Mesenchymal stem cell (in vitro differentiated cells and primary cell): ENCODE measurements around the gene PRKAG2.

Experiments used
- DNase-seq: peaks from one replicate; pipeline ENCODE4 v3.0.0-alpha.2; 2013
- H2AFZ ChIP-seq: one replicate; pipeline ENCODE4 v1.6.1; 2013; ENCODE audit warnings: low read depth, mild to moderate bottlenecking, control low read depth, inconsistent platforms, low read length, moderate library complexity
- H2AK5ac ChIP-seq: 2 replicates; pipeline ENCODE4 v1.6.1; 2013; ENCODE audit warnings: low read length, moderate library complexity, mild to moderate bottlenecking, inconsistent platforms; ENCODE audit not compliant: severe bottlenecking
- H2BK120ac ChIP-seq: one replicate; pipeline ENCODE4 v1.6.1; 2013; ENCODE audit warnings: low read depth, mild to moderate bottlenecking, inconsistent platforms, low read length, moderate library complexity
- H2BK12ac ChIP-seq, 2 experiments: one replicate each; pipeline ENCODE4 v1.6.1; 2013; ENCODE audit warnings: inconsistent platforms in 2 of 2, low read length in 2 of 2, mild to moderate bottlenecking in 2 of 2, moderate library complexity in 2 of 2, control low read depth in 1 of 2
- H2BK15ac ChIP-seq: one replicate; pipeline ENCODE4 v1.6.1; 2013; ENCODE audit warnings: mild to moderate bottlenecking, low read depth, inconsistent platforms; ENCODE audit not compliant: poor library complexity, severe bottlenecking
- H2BK5ac ChIP-seq: 2 replicates; pipeline ENCODE4 v1.6.1; 2013; ENCODE audit warnings: low read depth, mild to moderate bottlenecking, low read length, control low read depth, inconsistent platforms; ENCODE audit not compliant: poor library complexity, severe bottlenecking
- H3K14ac ChIP-seq, 2 experiments: one replicate each; pipeline ENCODE4 v1.6.1; 2013; ENCODE audit warnings: inconsistent platforms in 2 of 2, low read length in 2 of 2, control low read depth in 1 of 2, mild to moderate bottlenecking in 1 of 2, moderate library complexity in 1 of 2
- H3K18ac ChIP-seq, 2 experiments: one replicate each; pipeline ENCODE4 v1.6.1; 2013; ENCODE audit warnings: inconsistent platforms in 2 of 2, low read length in 2 of 2, control low read depth in 1 of 2, low read depth in 1 of 2, mild to moderate bottlenecking in 1 of 2
- H3K23ac ChIP-seq, 2 experiments: one replicate each; pipeline ENCODE4 v1.6.1; 2013; ENCODE audit warnings: inconsistent platforms in 2 of 2, low read length in 2 of 2, mild to moderate bottlenecking in 2 of 2, moderate library complexity in 2 of 2, control low read depth in 1 of 2
- H3K27ac ChIP-seq: 2 replicates; pipeline ENCODE4 v1.5.1; 2013; ENCODE audit warnings: mild to moderate bottlenecking, moderate library complexity, low read length, control low read depth, inconsistent platforms; ENCODE audit not compliant: poor library complexity, severe bottlenecking
- H3K27me3 ChIP-seq, 2 experiments: 2 replicates each; pipeline versions ENCODE4 v1.6.1 to v1.7.0; 2013; ENCODE audit warnings: low read length in 2 of 2, mild to moderate bottlenecking in 2 of 2, moderate library complexity in 2 of 2, control low read depth in 1 of 2, inconsistent platforms in 1 of 2; ENCODE audit not compliant: control insufficient read depth in 1 of 2, insufficient read depth in 1 of 2
- H3K36me3 ChIP-seq, 2 experiments: 2 replicates each; pipeline versions ENCODE4 v1.6.1 to v1.7.0; 2013; ENCODE audit warnings: low read length in 2 of 2, control low read depth in 1 of 2, inconsistent platforms in 1 of 2, low read depth in 1 of 2, mild to moderate bottlenecking in 1 of 2; ENCODE audit not compliant: insufficient read depth in 2 of 2, control insufficient read depth in 1 of 2
- H3K4ac ChIP-seq, 2 experiments: one replicate each; pipeline ENCODE4 v1.6.1; 2013; ENCODE audit warnings: inconsistent platforms in 2 of 2, low read length in 2 of 2, mild to moderate bottlenecking in 2 of 2, moderate library complexity in 2 of 2, control low read depth in 1 of 2, low read depth in 1 of 2
- H3K4me1 ChIP-seq: 2 replicates; pipeline ENCODE4 v1.6.1; 2013; ENCODE audit warnings: low read depth, low read length, control low read depth; ENCODE audit not compliant: control insufficient read depth, insufficient read depth
- H3K4me2 ChIP-seq: 2 replicates; pipeline ENCODE4 v1.6.1; 2013; ENCODE audit warnings: low read length, mild to moderate bottlenecking, inconsistent platforms; ENCODE audit not compliant: poor library complexity, severe bottlenecking
- H3K4me3 ChIP-seq, 2 experiments: 2 replicates each; pipeline versions ENCODE4 v1.5.1 to v1.7.0; 2013; ENCODE audit warnings: low read length in 2 of 2, mild to moderate bottlenecking in 2 of 2, control low read depth in 1 of 2, low read depth in 1 of 2; ENCODE audit not compliant: insufficient read depth in 1 of 2
- H3K79me1 ChIP-seq: replicated peaks from 2 replicates; pipeline ENCODE4 v1.6.1; 2013; ENCODE audit warnings: mild to moderate bottlenecking, control low read depth, low read length, inconsistent platforms; ENCODE audit not compliant: poor library complexity, severe bottlenecking
- H3K9ac ChIP-seq: 2 replicates; pipeline ENCODE4 v1.7.0; 2013; ENCODE audit warnings: mild to moderate bottlenecking, low read length, moderate library complexity
- H3K9me3 ChIP-seq: 2 replicates; pipeline ENCODE4 v1.7.0; 2013; ENCODE audit warnings: mild to moderate bottlenecking, low read length; ENCODE audit not compliant: control insufficient read depth
- H4K8ac ChIP-seq: one replicate; pipeline ENCODE4 v1.6.1; 2013; ENCODE audit warnings: inconsistent platforms, mild to moderate bottlenecking, low read length, moderate library complexity
- H4K91ac ChIP-seq: one replicate; pipeline ENCODE4 v1.6.1; 2013; ENCODE audit warnings: mild to moderate bottlenecking, low read length, inconsistent platforms
- WGBS: methylation state at CpG from one replicate; pipeline ENCODE4 v1.1.7; 2013; ENCODE audit warnings: mixed read lengths; 5-methylcytosine and 5-hydroxymethylcytosine counted together

PRKAG2 gene

GRCh38 chr7:151732834-151733592, 143.9 kb downstream of the PRKAG2 start:
- Histone ChIP-seq H2BK120ac (no peak overlapping the region), H2AK5ac (no peak overlapping the region), H3K18ac (peak overlapping the region in 1 of 2 experiments; percentile 1), H3K4me2 (no peak overlapping the region), H2BK15ac (peak overlapping the region; percentile 83), H3K27me3 (no peaks in the 10 kb centered on the region), H3K79me1 (no peaks in the 10 kb centered on the region), H3K36me3 (peaks cover 0 to 2% of the 10 kb centered on the region in 2 experiments), H3K23ac (no peak overlapping the region), H3K9me3 (no peaks in the 10 kb centered on the region), H3K4me1 (peaks cover 32% of the 10 kb centered on the region), H3K9ac (no peak overlapping the region), H4K8ac (no peak overlapping the region), H4K91ac (no peak overlapping the region), H3K4me3 (no peak overlapping the region), H3K14ac (no peak overlapping the region), H2AFZ (no peak overlapping the region), H3K27ac (no peak overlapping the region), H3K4ac (no peak overlapping the region), H2BK12ac (peak overlapping the region; percentile 41 to 87), H2BK5ac (no peak overlapping the region)
- DNase-seq = peak; percentile 49
- WGBS = 84% methylated on average over 9 of the region's 9 CpGs

- peak overlapping the region; percentile 33 for H2BK15ac ChIP-seq
- no peaks in the 10 kb centered on the region for H3K27me3 ChIP-seq
- peaks cover 0 to 2% of the 10 kb centered on the region in 2 experiments for H3K36me3 ChIP-seq
- no peak overlapping the region for H2AFZ ChIP-seq
- no peaks in the 10 kb centered on the region for H3K9me3 ChIP-seq
- H3K79me1 ChIP-seq = no peaks in the 10 kb centered on the region
- H4K91ac ChIP-seq = no peak overlapping the region
- H3K18ac ChIP-seq = no peak overlapping the region
- H3K23ac ChIP-seq = no peak overlapping the region
- H2BK120ac ChIP-seq = no peak overlapping the region
- H2BK12ac ChIP-seq = no peak overlapping the region
- H3K4me1 ChIP-seq = peaks cover 34% of the 10 kb centered on the region
- H4K8ac ChIP-seq = no peak overlapping the region
- H2AK5ac ChIP-seq = no peak overlapping the region
- H3K14ac ChIP-seq = no peak overlapping the region
- no peak overlapping the region for H3K4me3 ChIP-seq
- H3K9ac ChIP-seq = no peak overlapping the region
- H3K4me2 ChIP-seq = no peak overlapping the region
- H3K27ac ChIP-seq = no peak overlapping the region
- H3K4ac ChIP-seq = no peak overlapping the region
- DNase-seq = no peak
- WGBS = 89% methylated on average over 13 of the region's 13 CpGs
- H2BK5ac ChIP-seq = no peak overlapping the region
Measured at GRCh38 chr7:151732292-151732691, 144.6 kb downstream of the PRKAG2 start.

DNA sequence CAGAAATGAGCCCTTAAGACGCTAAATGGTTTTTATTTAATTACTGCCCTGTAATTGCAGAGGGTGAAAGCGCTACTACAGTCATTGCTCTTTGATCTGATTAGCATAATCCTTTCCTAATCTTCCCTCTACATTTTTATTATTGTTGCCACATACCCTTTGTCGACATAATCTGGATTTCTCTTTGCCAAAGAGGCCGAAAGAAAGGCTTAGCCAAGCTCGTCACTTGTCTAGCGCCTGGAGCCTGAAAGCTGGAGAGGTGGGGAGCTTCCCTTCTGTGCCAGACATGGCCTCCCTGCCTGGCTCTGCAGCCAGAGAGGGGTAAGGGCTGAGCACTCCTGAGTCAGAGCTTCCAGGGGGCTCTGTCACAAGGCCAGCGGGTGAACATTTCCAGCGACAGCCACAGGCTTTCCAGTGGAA, 145.9 kb downstream of the PRKAG2 start:
- H3K4me2 ChIP-seq = no peak overlapping the region

GRCh38 chr7:151730591-151730990, 146.3 kb downstream of the PRKAG2 start:
- WGBS = 98% methylated on average over 9 of the region's 9 CpGs
- Histone ChIP-seq H2BK120ac (no peak overlapping the region), H3K27me3 (no peaks in the 10 kb centered on the region), H2AFZ (no peak overlapping the region), H3K4me2 (no peak overlapping the region), H3K9me3 (no peaks in the 10 kb centered on the region), H3K9ac (no peak overlapping the region), H2BK12ac (peak overlapping the region in 1 of 2 experiments; percentile 43), H3K14ac (no peak overlapping the region), H3K4me3 (peak overlapping the region in 1 of 2 experiments; percentile 31), H4K8ac (no peak overlapping the region), H3K36me3 (peaks cover 0 to 2% of the 10 kb centered on the region in 2 experiments), H3K79me1 (no peaks in the 10 kb centered on the region), H3K4me1 (peaks cover 39% of the 10 kb centered on the region), H2AK5ac (peak overlapping the region; percentile 94), H2BK15ac (no peak overlapping the region), H2BK5ac (no peak overlapping the region), H4K91ac (peak overlapping the region; percentile 34), H3K27ac (no peak overlapping the region), H3K4ac (no peak overlapping the region), H3K23ac (peak overlapping the region in 1 of 2 experiments; percentile 64), H3K18ac (no peak overlapping the region)
- no peak for DNase-seq

More for the DNA sequence above, 145.9 kb downstream of the PRKAG2 start:
- Histone ChIP-seq H2AK5ac (peak overlapping the region; percentile 15), H4K8ac (no peak overlapping the region), H2BK15ac (no peak overlapping the region), H3K9me3 (no peaks in the 10 kb centered on the region), H3K14ac (no peak overlapping the region), H3K23ac (no peak overlapping the region), H3K9ac (no peak overlapping the region), H3K4ac (no peak overlapping the region), H3K36me3 (peaks cover 0 to 2% of the 10 kb centered on the region in 2 experiments), H3K27me3 (no peaks in the 10 kb centered on the region), H2AFZ (no peak overlapping the region), H2BK12ac (no peak overlapping the region), H3K18ac (no peak overlapping the region), H2BK120ac (no peak overlapping the region), H2BK5ac (no peak overlapping the region), H3K79me1 (no peaks in the 10 kb centered on the region), H3K27ac (no peak overlapping the region), H4K91ac (no peak overlapping the region), H3K4me3 (no peak overlapping the region), H3K4me1 (peaks cover 40% of the 10 kb centered on the region)
- 92% methylated on average over 8 of the region's 8 CpGs for WGBS
- DNase-seq = no peak
